ENCODE data around the gene NPVF. TPM values are rescaled to one million over a fixed set of nuclear protein-coding genes. Genes with fewer than 3 reads are reported as not detected.

NPVF gene
- total and polyA plus RNA-seq, 7 experiments from 2014 or later, result not detected

DNA sequence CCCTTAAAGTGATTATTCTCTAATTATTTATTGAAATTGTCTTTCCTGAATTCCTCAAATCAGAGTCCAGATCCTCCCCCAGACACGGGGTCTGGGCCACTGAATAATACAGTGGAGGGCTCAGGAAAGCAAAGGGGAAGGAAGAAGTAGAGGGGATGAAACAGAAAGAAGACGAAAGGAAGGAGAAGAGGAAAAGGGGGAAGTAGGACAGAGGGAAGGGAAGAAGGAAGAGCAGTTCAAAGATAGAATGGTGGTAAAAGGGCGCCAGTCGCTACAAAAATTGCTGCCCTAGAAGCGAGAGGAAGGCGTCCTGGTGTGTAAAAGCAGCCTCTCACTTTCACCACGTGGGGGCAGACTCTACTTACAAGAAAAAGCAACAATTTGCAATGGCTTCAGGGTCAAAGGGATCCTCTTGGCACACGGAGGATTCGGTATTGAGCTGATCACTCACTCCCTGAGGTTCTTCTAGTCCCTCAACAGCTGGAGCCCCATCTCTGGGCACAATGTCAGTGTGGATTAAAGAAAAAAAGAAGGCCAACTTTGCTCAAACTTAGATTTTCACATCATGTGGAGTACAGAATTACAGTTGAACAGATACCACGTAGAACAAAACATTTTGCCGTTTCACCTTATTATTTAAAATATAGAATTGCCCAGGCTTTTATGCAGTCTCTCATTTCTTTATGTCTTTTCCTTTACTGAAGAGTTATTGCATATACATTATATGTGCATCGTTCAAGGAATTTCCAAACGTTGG, 31.4 kb upstream of the NPVF start:
- H3K4me3 Mint-ChIP-seq, result peak overlapping the region in 8 of 10 donors; percentile 51 to 75 (median 68)
- H3K4me1 ChIP-seq (ENCODE audit: control insufficient read depth in 2 of 2, insufficient read depth in 2 of 2, low read length in 2 of 2), result peaks cover 0 to 23% of the 10 kb centered on the region in 2 donors
- POLR2A ChIA-PET, result no interaction called here

GRCh38 chr7:25256333-25256819, 28.1 kb upstream of the NPVF start:
- Mint-ChIP-seq H3K27me3 (peaks cover 0 to 4% (median 0%) of the 10 kb centered on the region in 5 donors), H3K27ac (no peak overlapping the region), H3K36me3 (no peaks in the 10 kb centered on the region), H3K4me3 (no peak overlapping the region), H3K4me1 (peaks cover 6 to 22% (median 20%) of the 10 kb centered on the region in 7 donors), H3K9me3 (no peaks in the 10 kb centered on the region)
- Histone ChIP-seq H3K4me3 (ENCODE audit: low read length) (no peak overlapping the region), H3K36me3 (ENCODE audit: control insufficient read depth in 2 of 3, insufficient read depth in 3 of 3, low read length in 3 of 3) (no peaks in the 10 kb centered on the region), H3K27me3 (ENCODE audit: control insufficient read depth in 2 of 2, insufficient read depth in 2 of 2, low read length in 2 of 2) (no peaks in the 10 kb centered on the region), H3K9me3 (ENCODE audit: control insufficient read depth in 2 of 3, low read length in 3 of 3) (no peaks in the 10 kb centered on the region), H3K4me1 (ENCODE audit: control insufficient read depth in 2 of 2, insufficient read depth in 2 of 2, low read length in 2 of 2) (peaks cover 0 to 12% of the 10 kb centered on the region in 2 donors), H3K27ac (ENCODE audit: low read depth, low read length) (no peak overlapping the region)
- no peak for DNase-seq
- ChIA-PET POLR2A (no interaction called here), CTCF (interaction anchor here (0.5 to 7.0 kb wide), 5 partner anchors 76 to 315 kb away, joined by 3 to 78 read pairs (median 5); a partner anchor contains a TSS)
- no peak for ATAC-seq
- intact Hi-C loops (cut with micrococcal nuclease), result no loop called here

More for the DNA sequence above, 31.4 kb upstream of the NPVF start:
- H3K27me3 Mint-ChIP-seq, result peaks cover 0 to 14% (median 7%) of the 10 kb centered on the region in 5 donors
- peaks cover 15 to 37% (median 33%) of the 10 kb centered on the region in 7 donors for H3K4me1 Mint-ChIP-seq
- Histone ChIP-seq H3K36me3 (ENCODE audit: control insufficient read depth in 2 of 3, insufficient read depth in 3 of 3, low read length in 3 of 3) (no peaks in the 10 kb centered on the region), H3K9me3 (ENCODE audit: control insufficient read depth in 2 of 3, low read length in 3 of 3) (no peaks in the 10 kb centered on the region), H3K4me3 (ENCODE audit: low read length) (no peak overlapping the region), H3K27me3 (ENCODE audit: control insufficient read depth in 2 of 2, insufficient read depth in 2 of 2, low read length in 2 of 2) (no peaks in the 10 kb centered on the region), H3K27ac (ENCODE audit: low read depth, low read length) (no peak overlapping the region)
- no peaks in the 10 kb centered on the region for H3K9me3 Mint-ChIP-seq
- H3K27ac Mint-ChIP-seq, result peak overlapping the region in 7 of 9 donors; percentile 56 to 91 (median 81)
- intact Hi-C loops (cut with micrococcal nuclease), result loop anchor here (1.0 to 5.0 kb wide), 6 partner anchors 59 to 803 kb away; no protein-coding TSS in a partner anchor
- CTCF ChIA-PET, result interaction anchor here (0.6 to 7.0 kb wide), 16 partner anchors 9 to 592 kb away, joined by 3 to 105 read pairs (median 4); no protein-coding TSS in a partner anchor
- ATAC-seq (peak; percentile 86), DNase-seq (peak; percentile 23 to 82 (median 74))
- H3K36me3 Mint-ChIP-seq, result peaks cover 0 to 3% (median 0%) of the 10 kb centered on the region in 5 donors

DNA sequence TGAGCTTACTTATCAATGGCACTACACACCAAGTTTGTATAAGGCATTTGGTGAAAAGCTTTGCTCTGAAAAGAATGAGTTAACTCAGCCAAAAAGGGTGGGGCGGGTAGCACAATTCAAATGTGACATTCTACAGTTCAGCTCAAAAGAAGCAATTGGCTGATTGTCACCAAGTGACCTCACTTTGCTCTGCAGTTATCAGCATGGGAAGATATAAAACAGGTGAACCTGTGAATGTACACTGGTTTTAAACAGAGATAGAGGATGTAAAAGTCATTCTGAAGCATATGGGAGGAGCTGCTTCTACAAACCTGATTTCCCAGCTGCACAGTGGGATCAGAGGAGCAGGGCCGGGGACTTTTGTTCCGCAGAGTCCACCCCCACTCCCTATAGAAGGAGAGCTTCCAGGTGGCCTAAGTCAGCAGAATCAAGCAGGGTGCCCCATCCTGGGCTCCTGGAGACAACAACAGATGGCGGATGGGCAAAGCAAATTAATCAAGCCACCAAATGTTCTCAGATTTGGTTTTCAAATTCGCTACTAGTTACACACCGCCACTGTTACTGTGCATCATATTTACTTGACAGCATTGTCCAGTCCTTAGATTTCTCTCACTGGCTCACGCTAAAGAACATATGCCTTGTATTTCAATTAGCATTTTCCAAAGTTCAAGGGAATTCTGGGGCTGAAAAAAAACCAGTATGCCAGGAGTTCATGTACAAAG, 27.5 kb upstream of the NPVF start:
- Mint-ChIP-seq H3K4me3 (no peak overlapping the region), H3K27ac (no peak overlapping the region), H3K36me3 (no peaks in the 10 kb centered on the region), H3K27me3 (peaks cover 0 to 4% (median 0%) of the 10 kb centered on the region in 5 donors), H3K4me1 (peaks cover 6 to 16% (median 14%) of the 10 kb centered on the region in 7 donors), H3K9me3 (no peaks in the 10 kb centered on the region)
- Histone ChIP-seq H3K9me3 (ENCODE audit: control insufficient read depth in 2 of 3, low read length in 3 of 3) (no peaks in the 10 kb centered on the region), H3K27ac (ENCODE audit: low read depth, low read length) (no peak overlapping the region), H3K4me3 (ENCODE audit: low read length) (no peak overlapping the region), H3K27me3 (ENCODE audit: control insufficient read depth in 2 of 2, insufficient read depth in 2 of 2, low read length in 2 of 2) (no peaks in the 10 kb centered on the region), H3K36me3 (ENCODE audit: control insufficient read depth in 2 of 3, insufficient read depth in 3 of 3, low read length in 3 of 3) (no peaks in the 10 kb centered on the region), H3K4me1 (ENCODE audit: control insufficient read depth in 2 of 2, insufficient read depth in 2 of 2, low read length in 2 of 2) (peaks cover 0 to 12% of the 10 kb centered on the region in 2 donors)
- no peak for DNase-seq
- CTCF ChIA-PET, result interaction anchor here (0.9 to 7.0 kb wide), 4 partner anchors 75 to 316 kb away, joined by 3 to 78 read pairs (median 9); a partner anchor contains a TSS
- intact Hi-C loops (cut with micrococcal nuclease), result no loop called here
- POLR2A ChIA-PET, result interaction anchor here (1.1 kb wide), 1 partner anchor 313 kb away, joined by 3 read pairs; no protein-coding TSS in a partner anchor
- ATAC-seq, result no peak

- no peaks in the 10 kb centered on the region for H3K9me3 Mint-ChIP-seq
- peaks cover 0 to 4% (median 0%) of the 10 kb centered on the region in 5 donors for H3K27me3 Mint-ChIP-seq
- Histone ChIP-seq H3K9me3 (ENCODE audit: control insufficient read depth in 2 of 3, low read length in 3 of 3) (no peaks in the 10 kb centered on the region), H3K4me1 (ENCODE audit: control insufficient read depth in 2 of 2, insufficient read depth in 2 of 2, low read length in 2 of 2) (no peaks in the 10 kb centered on the region), H3K4me3 (ENCODE audit: low read length) (no peak overlapping the region), H3K36me3 (ENCODE audit: control insufficient read depth in 2 of 3, insufficient read depth in 3 of 3, low read length in 3 of 3) (no peaks in the 10 kb centered on the region), H3K27me3 (ENCODE audit: control insufficient read depth in 2 of 2, insufficient read depth in 2 of 2, low read length in 2 of 2) (no peaks in the 10 kb centered on the region), H3K27ac (ENCODE audit: low read depth, low read length) (no peak overlapping the region)
- intact Hi-C loops (cut with micrococcal nuclease), result no loop called here
- ChIA-PET CTCF (interaction anchor here (0.6 to 7.0 kb wide), 3 partner anchors 61 to 313 kb away, joined by 3 to 78 read pairs (median 13); no protein-coding TSS in a partner anchor), POLR2A (no interaction called here)
- no peak overlapping the region for H3K4me3 Mint-ChIP-seq
- H3K36me3 Mint-ChIP-seq, result no peaks in the 10 kb centered on the region
- no peak for DNase-seq
- no peak overlapping the region for H3K27ac Mint-ChIP-seq
- ATAC-seq, result no peak
- peaks cover 2 to 4% (median 3%) of the 10 kb centered on the region in 7 donors for H3K4me1 Mint-ChIP-seq
These were observed 26.3 kb upstream of the NPVF start for GRCh38 chr7:25254604-25255003.

GRCh38 chr7:25253714-25254113, 25.4 kb upstream of the NPVF start:
- CTCF ChIA-PET, result interaction anchor here (0.8 kb wide), 1 partner anchor 265 kb away, joined by 3 read pairs; no protein-coding TSS in a partner anchor
- no peaks in the 10 kb centered on the region for H3K36me3 Mint-ChIP-seq
- H3K36me3 ChIP-seq (ENCODE audit: control insufficient read depth in 2 of 3, insufficient read depth in 3 of 3, low read length in 3 of 3), result no peaks in the 10 kb centered on the region
- no peaks in the 10 kb centered on the region for H3K9me3 ChIP-seq (ENCODE audit: control insufficient read depth in 2 of 3, low read length in 3 of 3)
- intact Hi-C loops (cut with micrococcal nuclease), result no loop called here
- no peaks in the 10 kb centered on the region for H3K9me3 Mint-ChIP-seq
- H3K4me3 Mint-ChIP-seq, result no peak overlapping the region
- H3K27me3 Mint-ChIP-seq, result peaks cover 0 to 4% (median 0%) of the 10 kb centered on the region in 5 donors
- H3K4me1 Mint-ChIP-seq, result no peaks in the 10 kb centered on the region
- POLR2A ChIA-PET, result no interaction called here
- H3K4me3 ChIP-seq (ENCODE audit: low read length), result no peak overlapping the region
- no peaks in the 10 kb centered on the region for H3K27me3 ChIP-seq (ENCODE audit: control insufficient read depth in 2 of 2, insufficient read depth in 2 of 2, low read length in 2 of 2)
- no peak for DNase-seq
- no peak overlapping the region for H3K27ac ChIP-seq (ENCODE audit: low read depth, low read length)
- ATAC-seq, result no peak
- no peaks in the 10 kb centered on the region for H3K4me1 ChIP-seq (ENCODE audit: control insufficient read depth in 2 of 2, insufficient read depth in 2 of 2, low read length in 2 of 2)
- H3K27ac Mint-ChIP-seq, result no peak overlapping the region

DNA sequence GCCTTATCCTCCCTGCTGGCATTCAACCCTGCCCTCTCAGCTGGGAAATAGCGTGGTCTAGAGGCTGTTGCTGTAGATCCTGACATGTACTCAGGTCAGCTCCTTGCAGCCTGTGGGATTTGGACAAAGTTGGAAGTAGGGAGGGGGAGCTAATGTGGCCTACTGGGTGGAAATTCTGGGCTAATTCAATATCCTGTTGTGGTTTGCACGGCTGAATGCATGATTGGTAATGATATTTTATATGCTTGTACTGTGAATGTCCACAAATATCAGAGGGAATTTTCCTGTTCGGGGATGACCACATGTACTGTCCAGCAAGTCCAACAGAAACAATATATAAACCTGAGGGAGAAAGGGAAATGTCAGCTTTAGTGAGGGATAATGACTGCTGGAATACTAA, 22.1 kb upstream of the NPVF start:
- DNase-seq (no peak), ATAC-seq (no peak)
- H3K36me3 ChIP-seq (ENCODE audit: control insufficient read depth in 2 of 3, insufficient read depth in 3 of 3, low read length in 3 of 3), result no peaks in the 10 kb centered on the region
- H3K27me3 ChIP-seq (ENCODE audit: control insufficient read depth in 2 of 2, insufficient read depth in 2 of 2, low read length in 2 of 2), result no peaks in the 10 kb centered on the region
- no peak overlapping the region for H3K4me3 ChIP-seq (ENCODE audit: low read length)
- no peaks in the 10 kb centered on the region for H3K9me3 ChIP-seq (ENCODE audit: control insufficient read depth in 2 of 3, low read length in 3 of 3)
- Mint-ChIP-seq H3K27me3 (peaks cover 0 to 14% (median 5%) of the 10 kb centered on the region in 5 donors), H3K9me3 (no peaks in the 10 kb centered on the region), H3K27ac (no peak overlapping the region), H3K4me1 (no peaks in the 10 kb centered on the region), H3K4me3 (no peak overlapping the region), H3K36me3 (no peaks in the 10 kb centered on the region)
- ChIA-PET POLR2A (no interaction called here), CTCF (interaction anchor here (1.2 kb wide), 1 partner anchor 314 kb away, joined by 3 read pairs; no protein-coding TSS in a partner anchor)
- intact Hi-C loops (cut with micrococcal nuclease), result no loop called here
- H3K4me1 ChIP-seq (ENCODE audit: control insufficient read depth in 2 of 2, insufficient read depth in 2 of 2, low read length in 2 of 2), result no peaks in the 10 kb centered on the region
- no peak overlapping the region for H3K27ac ChIP-seq (ENCODE audit: low read depth, low read length)
